Ishikawa (cell line): Measurements from ENCODE around the gene CLEC5A.

Source experiments
- CEBPB ChIP-seq: IDR thresholded peaks from 2 replicates; pipeline ENCODE4 v1.6.1; 2012
- CREB1 ChIP-seq: IDR thresholded peaks from 2 replicates; pipeline ENCODE4 v1.6.1; 2012; ENCODE audit warnings: low read depth
- EGR1 ChIP-seq: IDR thresholded peaks from 2 replicates; pipeline ENCODE4 v1.6.1; 2012
- EP300 ChIP-seq: IDR thresholded peaks from 2 replicates; pipeline ENCODE4 v1.6.1; 2012; ENCODE audit warnings: borderline replicate concordance
- FOXM1 ChIP-seq: IDR thresholded peaks from 2 replicates; pipeline ENCODE4 v1.6.1; 2012; ENCODE audit warnings: low read depth, borderline replicate concordance
- NFIC ChIP-seq: IDR thresholded peaks from 2 replicates; pipeline ENCODE4 v1.6.1; 2012
- RAD21 ChIP-seq: IDR thresholded peaks from 2 replicates; pipeline ENCODE4 v1.6.1; 2012; ENCODE audit warnings: low read depth
- TAF1 ChIP-seq: IDR thresholded peaks from 2 replicates; pipeline ENCODE4 v1.6.1; 2012; ENCODE audit warnings: low read depth, mild to moderate bottlenecking
- TEAD4 ChIP-seq: IDR thresholded peaks from 2 replicates; pipeline ENCODE4 v1.6.1; 2012
- YY1 ChIP-seq: IDR thresholded peaks from 2 replicates; pipeline ENCODE4 v1.6.1; 2012; ENCODE audit warnings: low read depth
- TF ChIP-seq, protein P1 (sequence below): IDR thresholded peaks from 2 replicates; pipeline ENCODE4 v1.6.1; 2012

DNA sequence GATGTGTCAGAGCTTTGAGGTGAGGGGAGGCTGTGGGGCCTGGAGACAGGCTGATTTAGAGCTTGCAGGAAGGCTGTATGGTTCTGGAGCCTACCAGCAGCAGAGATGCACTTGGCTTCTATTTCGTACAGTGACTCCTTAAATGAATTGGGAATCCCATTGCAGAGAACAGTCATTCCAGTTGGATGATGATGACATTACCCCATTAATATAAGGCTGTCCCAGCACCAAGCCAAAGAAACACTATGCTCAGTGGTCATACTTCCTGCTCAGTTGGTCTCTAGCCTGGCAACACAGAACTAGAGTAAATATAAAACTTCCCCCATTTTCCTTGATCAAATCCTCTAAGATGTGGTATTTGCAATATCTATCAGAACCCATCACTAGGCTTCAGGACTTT lies 5.7 kb upstream of the CLEC5A start:
- TF ChIP-seq TAF1 (no peak), EP300 (no peak), EGR1 (no peak), TEAD4 (no peak), RAD21 (no peak), CEBPB (no peak), NFIC (no peak), CREB1 (no peak), YY1 (no peak), FOXM1 (no peak)
- TF ChIP-seq, protein P1, sequence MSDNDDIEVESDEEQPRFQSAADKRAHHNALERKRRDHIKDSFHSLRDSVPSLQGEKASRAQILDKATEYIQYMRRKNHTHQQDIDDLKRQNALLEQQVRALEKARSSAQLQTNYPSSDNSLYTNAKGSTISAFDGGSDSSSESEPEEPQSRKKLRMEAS, result no peak
